Activated T-helper 17 cell treated with anti-CD3 and anti-CD28 coated beads, Interleukin-2, amount 50 U/mL, for 72 hours (primary cell): ENCODE results near the gene ERICH3. TPM values are rescaled to one million over a fixed set of nuclear protein-coding genes. Genes with fewer than 3 reads are reported as not detected.
A peak's percentile ranks its signal among the peaks of the same experiment; 100 is the strongest.

Experiments used
- ATAC-seq: fragments of 150-1000 bp; cut with Tn5 transposase; replicated peaks from 2 replicates; pipeline ENCODE4 v1.10.0; 2021; ENCODE audit warnings: mild to moderate bottlenecking, moderate library complexity
- H3K27ac Mint-ChIP-seq: one replicate; pipeline ENCODE4 v1.8.0; 2022; ENCODE audit warnings: mixed read lengths
- H3K27me3 Mint-ChIP-seq: one replicate; pipeline ENCODE4 v1.8.0; 2022; ENCODE audit warnings: mixed read lengths
- H3K36me3 Mint-ChIP-seq: one replicate; pipeline ENCODE4 v1.8.0; 2022; ENCODE audit warnings: low read depth, mild to moderate bottlenecking, mixed read lengths
- H3K4me1 Mint-ChIP-seq: one replicate; pipeline ENCODE4 v1.8.0; 2022; ENCODE audit warnings: mixed read lengths
- H3K4me3 Mint-ChIP-seq: one replicate; pipeline ENCODE4 v1.8.0; 2022; ENCODE audit warnings: mild to moderate bottlenecking, mixed read lengths
- H3K9me3 Mint-ChIP-seq: one replicate; pipeline ENCODE4 v1.8.0; 2022; ENCODE audit warnings: mixed read lengths
- total RNA-seq, 2 donors: library from RNA; stranded (reverse); gene quantifications; one replicate each; pipeline ENCODE4 v1.2.3, GENCODE V29; 2022

Gene ERICH3
- total RNA-seq, 2 donors from 2014 or later: not detected

GRCh38 chr1:74590288-74590687, 83.3 kb downstream of the ERICH3 start:
- Mint-ChIP-seq H3K4me1 (no peaks in the 10 kb centered on the region), H3K27ac (no peak overlapping the region), H3K36me3 (no peaks in the 10 kb centered on the region), H3K4me3 (no peak overlapping the region), H3K27me3 (peaks cover 11% of the 10 kb centered on the region), H3K9me3 (no peaks in the 10 kb centered on the region)
- ATAC-seq: no peak

DNA sequence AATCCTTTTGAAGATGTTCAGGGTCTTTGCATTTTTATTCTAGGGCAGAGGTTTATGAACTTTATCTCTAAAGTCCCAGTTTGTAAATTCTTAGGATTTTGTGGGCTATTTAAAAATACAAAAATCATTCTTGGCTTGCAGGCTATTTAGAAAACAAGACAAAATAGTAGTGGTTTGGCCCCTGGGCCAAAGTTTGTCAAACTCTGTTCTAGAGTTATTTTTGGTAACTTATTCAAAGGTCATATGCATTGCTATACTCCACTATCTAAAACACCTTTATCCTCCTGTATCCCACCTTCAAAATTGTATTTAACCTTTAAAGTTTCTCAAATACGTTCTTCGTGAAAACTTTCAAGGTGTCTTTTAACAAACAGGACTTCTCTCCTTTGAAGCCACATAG, 85.7 kb downstream of the ERICH3 start:
- Mint-ChIP-seq H3K4me3 (no peak overlapping the region), H3K4me1 (no peaks in the 10 kb centered on the region), H3K9me3 (no peaks in the 10 kb centered on the region), H3K27ac (no peak overlapping the region), H3K36me3 (no peaks in the 10 kb centered on the region), H3K27me3 (peaks cover 12% of the 10 kb centered on the region)
- ATAC-seq: no peak

DNA sequence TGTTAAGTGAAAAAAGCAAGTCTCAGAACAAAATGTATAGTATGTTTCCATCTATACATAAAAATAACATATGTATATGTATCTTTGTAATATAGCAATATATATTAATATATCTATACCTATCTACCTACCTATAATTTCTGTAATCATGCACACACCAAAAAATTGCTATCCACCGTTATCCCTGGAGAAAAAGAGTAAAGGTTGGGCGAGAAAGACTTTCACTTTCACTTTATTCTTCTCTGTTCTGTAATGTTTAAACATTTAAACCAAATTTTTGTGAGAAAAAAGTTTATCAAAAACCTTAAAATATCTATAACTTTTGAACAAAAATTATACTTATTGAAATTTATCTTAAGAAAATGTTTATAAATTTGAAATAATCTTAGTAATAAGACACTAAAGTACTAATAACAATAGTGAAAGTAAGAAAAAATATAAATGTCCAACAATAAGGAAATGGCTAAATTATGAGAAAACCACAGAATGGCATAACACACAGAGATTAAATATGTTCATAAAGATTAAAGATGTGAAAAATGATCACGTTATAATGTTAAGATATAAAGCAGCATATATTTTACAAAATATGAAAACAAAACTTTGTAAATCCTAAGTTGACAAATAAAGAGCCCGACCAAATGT, 87.2 kb downstream of the ERICH3 start:
- no peak for ATAC-seq
- peaks cover 10% of the 10 kb centered on the region for H3K27me3 Mint-ChIP-seq
- H3K9me3 Mint-ChIP-seq: no peaks in the 10 kb centered on the region
- H3K36me3 Mint-ChIP-seq: no peaks in the 10 kb centered on the region
- peak overlapping the region; percentile 46 for H3K4me3 Mint-ChIP-seq
- no peak overlapping the region for H3K27ac Mint-ChIP-seq
- H3K4me1 Mint-ChIP-seq: no peaks in the 10 kb centered on the region

GRCh38 chr1:74584185-74584584, 89.4 kb downstream of the ERICH3 start:
- H3K4me3 Mint-ChIP-seq: no peak overlapping the region
- H3K4me1 Mint-ChIP-seq: no peaks in the 10 kb centered on the region
- H3K9me3 Mint-ChIP-seq: no peaks in the 10 kb centered on the region
- no peak for ATAC-seq
- H3K27me3 Mint-ChIP-seq: peaks cover 5% of the 10 kb centered on the region
- no peak overlapping the region for H3K27ac Mint-ChIP-seq
- no peaks in the 10 kb centered on the region for H3K36me3 Mint-ChIP-seq

GRCh38 chr1:74583397-74583796, 90.2 kb downstream of the ERICH3 start:
- Mint-ChIP-seq H3K9me3 (no peaks in the 10 kb centered on the region), H3K4me1 (no peaks in the 10 kb centered on the region), H3K27me3 (peaks cover 5% of the 10 kb centered on the region), H3K4me3 (no peak overlapping the region), H3K36me3 (no peaks in the 10 kb centered on the region), H3K27ac (no peak overlapping the region)
- no peak for ATAC-seq

DNA sequence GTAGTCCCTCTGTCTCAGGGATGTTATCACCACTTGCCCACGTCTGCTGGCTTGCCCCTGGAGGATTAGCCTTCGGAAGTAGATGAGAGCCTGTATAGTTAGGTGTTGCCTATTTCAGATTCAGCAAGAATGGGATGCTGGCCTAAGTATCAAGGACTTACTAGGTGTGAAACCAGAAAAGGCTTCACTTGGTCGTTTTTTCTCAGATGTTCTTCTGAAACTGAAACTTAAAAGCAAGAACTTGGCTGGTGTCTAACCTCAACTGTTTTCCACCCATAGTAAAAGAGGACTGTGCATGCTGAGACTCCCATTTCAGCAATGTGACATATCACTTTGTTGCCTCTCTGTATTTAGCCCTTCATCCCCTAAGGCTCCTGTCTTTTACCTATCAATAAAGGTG, 94.2 kb downstream of the ERICH3 start:
- H3K9me3 Mint-ChIP-seq: no peaks in the 10 kb centered on the region
- H3K4me3 Mint-ChIP-seq: no peak overlapping the region
- H3K36me3 Mint-ChIP-seq: no peaks in the 10 kb centered on the region
- peaks cover 2% of the 10 kb centered on the region for H3K27me3 Mint-ChIP-seq
- no peaks in the 10 kb centered on the region for H3K4me1 Mint-ChIP-seq
- no peak overlapping the region for H3K27ac Mint-ChIP-seq
- ATAC-seq: peak; percentile 19

DNA sequence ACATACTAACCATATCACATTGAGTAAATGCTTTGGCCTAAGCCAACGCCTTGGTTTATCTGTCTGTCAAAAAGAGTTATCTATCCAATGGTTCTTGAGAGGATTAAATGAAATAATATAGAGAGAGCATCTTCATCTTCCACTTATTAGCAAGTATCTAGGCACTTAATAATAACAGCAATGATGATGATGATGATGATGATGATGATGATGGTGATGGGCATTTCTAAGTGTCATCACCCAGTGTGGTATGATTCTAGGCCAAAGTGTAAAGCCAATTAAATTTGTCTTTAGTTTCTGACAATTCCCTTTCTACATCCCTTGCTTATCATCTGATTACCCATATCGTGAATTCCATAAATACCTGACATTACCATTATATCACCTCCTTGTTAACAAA, 95.5 kb downstream of the ERICH3 start:
- Mint-ChIP-seq H3K36me3 (no peaks in the 10 kb centered on the region), H3K4me3 (no peak overlapping the region), H3K9me3 (no peaks in the 10 kb centered on the region), H3K4me1 (no peaks in the 10 kb centered on the region), H3K27ac (no peak overlapping the region), H3K27me3 (no peaks in the 10 kb centered on the region)
- ATAC-seq: no peak

- Mint-ChIP-seq H3K36me3 (no peaks in the 10 kb centered on the region), H3K27me3 (no peaks in the 10 kb centered on the region), H3K4me3 (no peak overlapping the region), H3K9me3 (no peaks in the 10 kb centered on the region), H3K4me1 (no peaks in the 10 kb centered on the region), H3K27ac (no peak overlapping the region)
- no peak for ATAC-seq
Measured at GRCh38 chr1:74571891-74572290, 101.7 kb downstream of the ERICH3 start.

GRCh38 chr1:74571493-74571800, 102.1 kb downstream of the ERICH3 start:
- Mint-ChIP-seq H3K27me3 (no peaks in the 10 kb centered on the region), H3K36me3 (no peaks in the 10 kb centered on the region), H3K4me3 (no peak overlapping the region), H3K4me1 (no peaks in the 10 kb centered on the region), H3K9me3 (no peaks in the 10 kb centered on the region), H3K27ac (no peak overlapping the region)
- ATAC-seq: no peak

DNA sequence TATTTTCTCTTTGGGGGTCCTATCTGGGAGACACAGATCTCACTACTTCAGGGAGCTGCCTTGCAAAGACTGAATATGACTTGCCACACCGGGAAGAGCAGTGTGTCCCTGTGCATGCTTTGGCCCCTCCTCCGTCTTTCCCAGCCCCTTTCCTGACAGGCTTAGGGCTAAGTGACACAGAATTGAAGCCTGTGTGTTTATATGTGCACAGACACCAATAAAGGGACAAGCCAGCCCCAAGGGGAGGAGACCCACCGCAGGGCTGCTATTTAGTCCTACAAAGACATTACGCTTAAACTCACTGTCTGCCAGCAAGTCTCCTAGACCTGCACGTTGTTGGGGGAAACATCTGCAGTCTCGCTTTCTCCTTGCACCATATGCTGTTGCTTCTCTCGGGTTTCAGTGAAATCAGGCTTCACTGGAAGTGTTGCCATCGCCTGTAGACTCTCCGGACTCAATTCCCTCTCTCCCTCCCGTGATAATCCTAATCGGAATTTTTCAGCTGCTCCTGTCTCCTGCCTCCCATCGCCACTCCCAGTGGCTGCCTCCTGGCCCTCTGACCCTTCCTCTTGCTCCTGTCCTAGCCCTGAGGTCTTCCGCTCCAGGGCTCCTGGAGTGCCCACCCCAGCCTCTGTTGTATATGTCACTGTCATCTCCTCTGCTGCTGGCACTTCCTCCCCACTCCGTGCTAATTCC, 102.6 kb downstream of the ERICH3 start:
- ATAC-seq: no peak
- no peaks in the 10 kb centered on the region for H3K4me1 Mint-ChIP-seq
- H3K27me3 Mint-ChIP-seq: no peaks in the 10 kb centered on the region

GRCh38 chr1:74549932-74550331, 123.7 kb downstream of the ERICH3 start:
- H3K9me3 Mint-ChIP-seq: no peaks in the 10 kb centered on the region
- ATAC-seq: no peak
- H3K27ac Mint-ChIP-seq: no peak overlapping the region
- H3K36me3 Mint-ChIP-seq: no peaks in the 10 kb centered on the region
- H3K4me3 Mint-ChIP-seq: no peak overlapping the region
- H3K27me3 Mint-ChIP-seq: peaks cover 31% of the 10 kb centered on the region
- no peaks in the 10 kb centered on the region for H3K4me1 Mint-ChIP-seq

More for the DNA sequence above, 102.6 kb downstream of the ERICH3 start:
- H3K9me3 Mint-ChIP-seq: no peaks in the 10 kb centered on the region
- H3K4me3 Mint-ChIP-seq: no peak overlapping the region
- no peak overlapping the region for H3K27ac Mint-ChIP-seq
- no peaks in the 10 kb centered on the region for H3K36me3 Mint-ChIP-seq

- no peak overlapping the region for H3K27ac Mint-ChIP-seq
- H3K36me3 Mint-ChIP-seq: no peaks in the 10 kb centered on the region
- H3K9me3 Mint-ChIP-seq: no peaks in the 10 kb centered on the region
- H3K4me3 Mint-ChIP-seq: no peak overlapping the region
- H3K4me1 Mint-ChIP-seq: no peaks in the 10 kb centered on the region
- H3K27me3 Mint-ChIP-seq: peaks cover 36% of the 10 kb centered on the region
- ATAC-seq: no peak
Measured at GRCh38 chr1:74548961-74549750, 124.4 kb downstream of the ERICH3 start.

DNA sequence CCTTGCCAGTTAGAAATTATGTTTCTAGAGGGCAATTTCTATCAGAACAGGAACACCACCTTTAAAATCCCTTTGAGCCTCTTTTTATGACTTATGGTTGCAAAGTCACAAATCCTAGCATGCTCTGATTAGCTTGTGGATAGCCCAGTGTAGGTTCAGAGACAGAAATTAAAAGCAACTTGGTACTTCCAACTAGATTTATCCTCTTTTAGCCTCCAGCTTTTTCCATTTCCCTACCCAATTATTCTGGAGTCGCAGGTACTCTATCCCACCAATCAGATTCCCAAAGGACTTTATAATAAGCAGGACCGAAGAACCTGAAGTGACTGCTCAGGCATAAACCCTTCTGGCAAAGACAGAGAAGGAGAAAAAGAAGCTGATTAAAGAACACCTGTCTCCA, 127.8 kb downstream of the ERICH3 start:
- Mint-ChIP-seq H3K36me3 (no peaks in the 10 kb centered on the region), H3K27ac (no peak overlapping the region), H3K4me1 (no peaks in the 10 kb centered on the region), H3K9me3 (no peaks in the 10 kb centered on the region), H3K27me3 (peaks cover 23% of the 10 kb centered on the region), H3K4me3 (no peak overlapping the region)
- ATAC-seq: no peak

GRCh38 chr1:74534241-74534640, 139.4 kb downstream of the ERICH3 start:
- H3K4me1 Mint-ChIP-seq: no peaks in the 10 kb centered on the region
- H3K9me3 Mint-ChIP-seq: no peaks in the 10 kb centered on the region
- H3K27me3 Mint-ChIP-seq: no peaks in the 10 kb centered on the region
- no peaks in the 10 kb centered on the region for H3K36me3 Mint-ChIP-seq
- no peak overlapping the region for H3K4me3 Mint-ChIP-seq
- H3K27ac Mint-ChIP-seq: no peak overlapping the region
- no peak for ATAC-seq

GRCh38 chr1:74531796-74532195, 141.8 kb downstream of the ERICH3 start:
- no peaks in the 10 kb centered on the region for H3K4me1 Mint-ChIP-seq
- H3K27me3 Mint-ChIP-seq: peaks cover 6% of the 10 kb centered on the region
- H3K27ac Mint-ChIP-seq: no peak overlapping the region
- H3K36me3 Mint-ChIP-seq: no peaks in the 10 kb centered on the region
- ATAC-seq: no peak
- H3K4me3 Mint-ChIP-seq: no peak overlapping the region
- no peaks in the 10 kb centered on the region for H3K9me3 Mint-ChIP-seq
